ENCODE results near the gene GALNT7. TPM values are rescaled to one million over a fixed set of nuclear protein-coding genes. Genes with fewer than 3 reads are reported as not detected.

The GALNT7 gene
- polyA plus RNA-seq, 3 donors = 12.3 to 29.0 (median 19.7) TPM

GRCh38 chr4:173294444-173294843 is 125.8 kb downstream of the GALNT7 start:
- Mint-ChIP-seq H3K9me3 (no peaks in the 10 kb centered on the region), H3K27me3 (ENCODE audit: low read depth in 3 of 3) (peaks cover 0 to 1% (median 0%) of the 10 kb centered on the region in 3 donors), H3K4me3 (no peak overlapping the region), H3K27ac (no peak overlapping the region), H3K4me1 (no peaks in the 10 kb centered on the region), H3K36me3 (peaks cover 28 to 42% of the 10 kb centered on the region in 2 donors)
- TF ChIP-seq, protein P1, sequence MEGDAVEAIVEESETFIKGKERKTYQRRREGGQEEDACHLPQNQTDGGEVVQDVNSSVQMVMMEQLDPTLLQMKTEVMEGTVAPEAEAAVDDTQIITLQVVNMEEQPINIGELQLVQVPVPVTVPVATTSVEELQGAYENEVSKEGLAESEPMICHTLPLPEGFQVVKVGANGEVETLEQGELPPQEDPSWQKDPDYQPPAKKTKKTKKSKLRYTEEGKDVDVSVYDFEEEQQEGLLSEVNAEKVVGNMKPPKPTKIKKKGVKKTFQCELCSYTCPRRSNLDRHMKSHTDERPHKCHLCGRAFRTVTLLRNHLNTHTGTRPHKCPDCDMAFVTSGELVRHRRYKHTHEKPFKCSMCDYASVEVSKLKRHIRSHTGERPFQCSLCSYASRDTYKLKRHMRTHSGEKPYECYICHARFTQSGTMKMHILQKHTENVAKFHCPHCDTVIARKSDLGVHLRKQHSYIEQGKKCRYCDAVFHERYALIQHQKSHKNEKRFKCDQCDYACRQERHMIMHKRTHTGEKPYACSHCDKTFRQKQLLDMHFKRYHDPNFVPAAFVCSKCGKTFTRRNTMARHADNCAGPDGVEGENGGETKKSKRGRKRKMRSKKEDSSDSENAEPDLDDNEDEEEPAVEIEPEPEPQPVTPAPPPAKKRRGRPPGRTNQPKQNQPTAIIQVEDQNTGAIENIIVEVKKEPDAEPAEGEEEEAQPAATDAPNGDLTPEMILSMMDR (IDR thresholded peaks at IDR 0.05) = no peak
- Histone ChIP-seq H3K4me2 (replicated peaks; ENCODE audit: extremely low read depth, low read length, poor library complexity, severe bottlenecking) (no peak overlapping the region), H4K20me1 (ENCODE audit: insufficient read depth, low read length) (peaks cover 19% of the 10 kb centered on the region), H3K79me2 (ENCODE audit: insufficient read depth, low read length) (peaks cover 7% of the 10 kb centered on the region), H3K9ac (ENCODE audit: insufficient read depth, low read length, poor library complexity, severe bottlenecking) (no peak overlapping the region), H3K9me3 (replicated peaks in 1 of 2; ENCODE audit: control insufficient read depth in 1 of 2, insufficient read depth in 1 of 2, low read length in 2 of 2) (no peaks in the 10 kb centered on the region), H2AFZ (ENCODE audit: insufficient read depth, low read depth, low read length, poor library complexity, severe bottlenecking) (no peak overlapping the region), H3K27ac (ENCODE audit: low read depth in 1 of 2, low read length in 2 of 2) (no peak overlapping the region), H3K36me3 (replicated peaks in 1 of 2; ENCODE audit: control insufficient read depth in 1 of 2, insufficient read depth in 2 of 2, low read length in 2 of 2) (peaks cover 22 to 55% of the 10 kb centered on the region in 2 donors), H3K4me1 (ENCODE audit: control insufficient read depth in 1 of 2, insufficient read depth in 2 of 2, low read length in 2 of 2) (no peaks in the 10 kb centered on the region), H3K4me3 (replicated peaks in 1 of 3; ENCODE audit: low read depth in 2 of 3, low read length in 3 of 3) (no peak overlapping the region), H3K27me3 (ENCODE audit: control insufficient read depth in 2 of 2, insufficient read depth in 2 of 2, low read length in 2 of 2) (no peaks in the 10 kb centered on the region)
- WGBS (ENCODE audit: insufficient coverage) = no CpG with 5 or more reads among the region's 1 CpG
- no peak for DNase-seq
- intact Hi-C loops (cut with micrococcal nuclease) = no loop called here

DNA sequence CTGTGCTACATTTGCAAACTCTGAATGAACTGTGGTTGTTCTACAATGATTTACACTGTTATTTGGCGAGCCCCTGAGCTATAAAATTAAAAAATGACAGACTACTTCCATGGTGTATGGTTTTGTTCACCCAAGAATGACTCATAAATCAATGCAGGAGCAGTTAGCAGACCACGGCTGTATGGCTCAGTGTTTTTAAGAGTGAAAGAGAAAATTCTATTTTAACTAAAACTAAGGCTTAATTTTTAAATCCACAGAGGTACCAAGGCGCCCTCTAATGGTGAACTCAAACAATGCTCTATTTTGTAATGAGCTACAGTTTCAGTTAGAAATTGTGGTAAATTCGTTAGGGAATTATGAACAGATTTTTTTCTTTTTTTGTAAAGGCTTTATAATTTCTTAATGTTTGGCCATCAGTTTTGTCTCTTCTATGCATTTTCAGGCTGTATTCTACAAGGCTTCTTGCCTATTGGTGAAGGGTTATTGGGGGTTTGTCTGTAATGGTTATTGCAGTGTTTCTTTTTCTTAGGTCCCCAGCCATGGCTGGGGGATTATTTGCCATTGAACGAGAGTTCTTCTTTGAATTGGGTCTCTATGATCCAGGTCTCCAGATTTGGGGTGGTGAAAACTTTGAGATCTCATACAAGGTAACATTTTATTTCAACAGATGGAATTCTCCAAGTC is 133.0 kb downstream of the GALNT7 start:
- peaks cover 3% of the 10 kb centered on the region for H3K4me1 Mint-ChIP-seq
- TF ChIP-seq, protein P1 (IDR thresholded peaks at IDR 0.05) = peak; percentile 85
- intact Hi-C loops (cut with micrococcal nuclease) = loop anchor here in 1 of 2 donors (5.0 kb wide), 1 partner anchor 289 kb away; no protein-coding TSS in a partner anchor
- H3K27me3 ChIP-seq (ENCODE audit: control insufficient read depth in 2 of 2, insufficient read depth in 2 of 2, low read length in 2 of 2) = no peaks in the 10 kb centered on the region
- no peak overlapping the region for H3K4me3 ChIP-seq (replicated peaks in 1 of 3; ENCODE audit: low read depth in 2 of 3, low read length in 3 of 3)
- H3K27ac ChIP-seq (ENCODE audit: low read depth in 1 of 2, low read length in 2 of 2) = no peak overlapping the region
- H3K79me2 ChIP-seq (ENCODE audit: insufficient read depth, low read length) = no peaks in the 10 kb centered on the region
- no peak overlapping the region for H3K4me2 ChIP-seq (replicated peaks; ENCODE audit: extremely low read depth, low read length, poor library complexity, severe bottlenecking)
- peaks cover 35 to 73% of the 10 kb centered on the region in 2 donors for H3K36me3 ChIP-seq (replicated peaks in 1 of 2; ENCODE audit: control insufficient read depth in 1 of 2, insufficient read depth in 2 of 2, low read length in 2 of 2)
- H3K9me3 Mint-ChIP-seq = no peaks in the 10 kb centered on the region
- no peak overlapping the region for H2AFZ ChIP-seq (ENCODE audit: insufficient read depth, low read depth, low read length, poor library complexity, severe bottlenecking)
- WGBS (ENCODE audit: insufficient coverage) = no CpG with 5 or more reads among the region's 5 CpGs
- no peaks in the 10 kb centered on the region for H3K9me3 ChIP-seq (replicated peaks in 1 of 2; ENCODE audit: control insufficient read depth in 1 of 2, insufficient read depth in 1 of 2, low read length in 2 of 2)
- no peak overlapping the region for H3K4me3 Mint-ChIP-seq
- no peaks in the 10 kb centered on the region for H4K20me1 ChIP-seq (ENCODE audit: insufficient read depth, low read length)
- peak overlapping the region in 1 of 7 donors; percentile 84 for H3K27ac Mint-ChIP-seq
- H3K9ac ChIP-seq (ENCODE audit: insufficient read depth, low read length, poor library complexity, severe bottlenecking) = no peak overlapping the region
- H3K36me3 Mint-ChIP-seq = peaks cover 42 to 58% of the 10 kb centered on the region in 2 donors
- no peaks in the 10 kb centered on the region for H3K27me3 Mint-ChIP-seq (ENCODE audit: low read depth in 3 of 3)
- DNase-seq = peak; percentile 5 to 46 (median 28)
- H3K4me1 ChIP-seq (ENCODE audit: control insufficient read depth in 1 of 2, insufficient read depth in 2 of 2, low read length in 2 of 2) = no peaks in the 10 kb centered on the region
